Thoracic aorta (tissue), 2 donors: ENCODE results near the gene TEX2. TPM values are rescaled to one million over a fixed set of nuclear protein-coding genes. Genes with fewer than 3 reads are reported as not detected.

ENCODE experiments used
- ATAC-seq: fragments of 150-250 bp; one replicate; pipeline ENCODE4 v1.8.0; 2017; ENCODE audit warnings: low read depth; ENCODE audit not compliant: insufficient number of reproducible peaks, low FRiP score
- DNase-seq: peaks from one replicate; pipeline ENCODE4 v3.0.0-alpha.2; 2020; ENCODE audit warnings: low spot score
- H3K27ac ChIP-seq, 2 donors: fragments of 200-600 bp; sonication (generic); 1 replicate in 1 of 2; 2 replicates in 1 of 2; pipeline ENCODE4 v1.5.1; 2016; ENCODE audit warnings: mild to moderate bottlenecking in 2 of 2, moderate library complexity in 2 of 2
- H3K27me3 ChIP-seq: fragments of 200-600 bp; sonication (generic); replicated peaks from 2 replicates; pipeline ENCODE4 v1.6.0; 2016; ENCODE audit warnings: mild to moderate bottlenecking; ENCODE audit not compliant: insufficient read depth
- H3K36me3 ChIP-seq: fragments of 200-600 bp; sonication (generic); one replicate; pipeline ENCODE4 v1.5.1; 2016
- H3K4me1 ChIP-seq, 2 donors: fragments of 200-600 bp; sonication (generic); 1 replicate in 1 of 2; 2 replicates in 1 of 2; pipeline versions ENCODE4 v1.5.1 to v1.6.0; 2016; ENCODE audit warnings: low read depth in 2 of 2, mild to moderate bottlenecking in 1 of 2; ENCODE audit not compliant: control insufficient read depth in 1 of 2
- H3K4me3 ChIP-seq: fragments of 200-600 bp; sonication (generic); 2 replicates; pipeline ENCODE4 v1.5.1; 2016; ENCODE audit warnings: mild to moderate bottlenecking
- H3K9me3 ChIP-seq: fragments of 200-600 bp; sonication (generic); 2 replicates; pipeline ENCODE4 v1.5.1; 2016
- total RNA-seq, 2 donors: library from RNA; depleted of rRNA; stranded (reverse); fragments of >200 nt; gene quantifications; one replicate each; pipeline versions ENCODE4 v1.1.0 to v1.2.3, GENCODE V29; 2016
- TF ChIP-seq, protein P1 (sequence below): fragments of 200-600 bp; sonication (generic); IDR thresholded peaks from one replicate; pipeline ENCODE4 v1.5.1; 2019; ENCODE audit warnings: antibody characterized with exemption

Gene TEX2
- total RNA-seq, 2 donors from 2014 or later: 27.5 to 70.7 TPM

DNA sequence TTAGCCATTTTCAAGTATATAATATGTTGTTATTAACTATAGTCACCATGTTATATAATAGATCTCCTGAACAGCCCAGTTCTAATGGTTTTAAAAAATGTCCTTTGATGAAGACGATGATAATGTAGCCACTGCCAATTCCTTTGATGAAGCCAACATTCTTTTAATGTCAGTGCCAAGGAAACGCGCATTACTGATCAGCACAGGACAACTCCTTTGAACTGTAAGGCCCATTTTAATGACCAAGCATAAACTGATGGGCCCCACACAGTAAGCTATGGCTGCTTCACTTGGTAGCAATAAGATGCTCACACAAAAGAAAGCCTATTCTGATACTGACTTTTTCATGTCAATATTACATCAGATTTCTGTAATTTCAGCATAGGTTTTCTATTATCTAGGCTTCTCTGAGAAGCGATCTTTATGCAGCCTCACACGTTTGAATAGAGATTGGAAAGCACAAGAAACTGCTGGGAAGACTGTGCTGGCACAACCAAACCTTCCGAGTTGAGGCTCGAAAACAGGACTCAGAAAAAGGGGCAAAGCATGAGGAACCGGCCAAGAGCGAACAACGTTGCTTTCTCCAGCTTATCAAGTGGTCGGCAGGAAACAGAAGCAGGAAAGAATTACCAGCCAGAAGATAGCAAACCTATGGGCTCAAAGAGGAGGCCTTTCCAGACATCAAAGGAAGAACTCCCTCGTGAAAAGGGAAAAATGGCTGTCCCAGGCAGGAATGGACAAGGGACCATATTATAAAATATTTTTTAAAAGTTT is 152.5 kb downstream of the TEX2 start:
- Histone ChIP-seq H3K36me3 (no peaks in the 10 kb centered on the region), H3K9me3 (no peaks in the 10 kb centered on the region), H3K4me1 (peaks cover 4 to 27% of the 10 kb centered on the region in 2 donors), H3K27me3 (no peaks in the 10 kb centered on the region), H3K4me3 (no peak overlapping the region), H3K27ac (no peak overlapping the region)
- TF ChIP-seq, protein P1, sequence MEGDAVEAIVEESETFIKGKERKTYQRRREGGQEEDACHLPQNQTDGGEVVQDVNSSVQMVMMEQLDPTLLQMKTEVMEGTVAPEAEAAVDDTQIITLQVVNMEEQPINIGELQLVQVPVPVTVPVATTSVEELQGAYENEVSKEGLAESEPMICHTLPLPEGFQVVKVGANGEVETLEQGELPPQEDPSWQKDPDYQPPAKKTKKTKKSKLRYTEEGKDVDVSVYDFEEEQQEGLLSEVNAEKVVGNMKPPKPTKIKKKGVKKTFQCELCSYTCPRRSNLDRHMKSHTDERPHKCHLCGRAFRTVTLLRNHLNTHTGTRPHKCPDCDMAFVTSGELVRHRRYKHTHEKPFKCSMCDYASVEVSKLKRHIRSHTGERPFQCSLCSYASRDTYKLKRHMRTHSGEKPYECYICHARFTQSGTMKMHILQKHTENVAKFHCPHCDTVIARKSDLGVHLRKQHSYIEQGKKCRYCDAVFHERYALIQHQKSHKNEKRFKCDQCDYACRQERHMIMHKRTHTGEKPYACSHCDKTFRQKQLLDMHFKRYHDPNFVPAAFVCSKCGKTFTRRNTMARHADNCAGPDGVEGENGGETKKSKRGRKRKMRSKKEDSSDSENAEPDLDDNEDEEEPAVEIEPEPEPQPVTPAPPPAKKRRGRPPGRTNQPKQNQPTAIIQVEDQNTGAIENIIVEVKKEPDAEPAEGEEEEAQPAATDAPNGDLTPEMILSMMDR: no peak
- DNase-seq: no peak
- no peak for ATAC-seq

DNA sequence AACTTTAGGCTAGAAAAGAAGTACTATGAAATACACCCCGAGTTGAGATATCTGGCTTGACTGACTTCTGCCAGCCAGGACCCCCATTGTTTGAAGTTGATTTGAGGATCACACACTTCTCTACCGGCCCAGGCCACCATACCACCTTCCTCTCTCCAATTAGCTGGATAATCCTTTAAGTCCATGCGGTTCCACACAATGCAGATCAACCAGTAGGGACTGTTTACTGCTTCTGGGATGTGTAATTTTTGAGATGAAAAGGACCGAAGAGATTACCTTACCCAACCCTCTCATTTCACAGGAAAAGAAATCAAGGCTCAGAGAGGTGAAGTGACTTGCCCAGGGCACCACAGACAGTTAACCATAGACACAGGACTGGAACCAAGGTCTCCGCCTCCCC is 153.7 kb downstream of the TEX2 start:
- Histone ChIP-seq H3K27me3 (no peaks in the 10 kb centered on the region), H3K27ac (no peak overlapping the region), H3K4me1 (peaks cover 0 to 20% of the 10 kb centered on the region in 2 donors), H3K9me3 (no peaks in the 10 kb centered on the region), H3K36me3 (no peaks in the 10 kb centered on the region), H3K4me3 (no peak overlapping the region)
- TF ChIP-seq, protein P1: no peak
- DNase-seq (no peak), ATAC-seq (no peak)

DNA sequence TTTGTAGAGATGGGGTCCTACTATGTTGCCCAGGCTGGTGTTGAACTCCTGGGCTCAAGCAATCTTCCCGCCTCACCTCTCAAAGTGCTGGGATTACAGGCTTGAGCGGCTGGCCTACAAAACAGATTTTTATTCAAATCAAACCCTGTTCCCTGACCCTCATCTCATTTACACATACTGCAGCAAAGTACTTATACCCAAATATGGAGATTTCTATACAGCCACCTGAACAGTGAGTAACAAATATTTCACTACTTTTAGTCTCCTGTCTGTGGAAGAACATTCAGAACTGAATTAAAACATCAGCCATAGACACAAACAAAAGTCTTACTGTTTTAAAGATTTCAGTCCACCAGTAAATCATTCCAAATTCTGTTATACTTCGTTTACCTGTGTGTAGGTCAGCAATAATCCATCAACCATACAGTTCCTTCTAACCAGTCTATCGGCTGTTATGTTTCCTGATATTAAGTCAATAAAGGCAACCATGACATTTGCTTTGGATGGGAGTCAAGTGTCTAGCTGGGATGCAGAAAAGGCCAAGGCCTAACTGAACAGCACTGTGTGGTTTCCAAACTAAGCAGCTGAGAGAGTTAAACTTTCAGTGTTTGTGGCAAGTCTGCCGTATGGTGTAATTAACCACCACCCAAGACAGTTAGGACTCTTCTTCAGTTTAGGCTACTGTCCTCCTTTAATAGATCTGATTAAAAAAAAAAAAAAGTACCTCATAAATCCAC is 155.4 kb downstream of the TEX2 start:
- no peak for ATAC-seq

DNA sequence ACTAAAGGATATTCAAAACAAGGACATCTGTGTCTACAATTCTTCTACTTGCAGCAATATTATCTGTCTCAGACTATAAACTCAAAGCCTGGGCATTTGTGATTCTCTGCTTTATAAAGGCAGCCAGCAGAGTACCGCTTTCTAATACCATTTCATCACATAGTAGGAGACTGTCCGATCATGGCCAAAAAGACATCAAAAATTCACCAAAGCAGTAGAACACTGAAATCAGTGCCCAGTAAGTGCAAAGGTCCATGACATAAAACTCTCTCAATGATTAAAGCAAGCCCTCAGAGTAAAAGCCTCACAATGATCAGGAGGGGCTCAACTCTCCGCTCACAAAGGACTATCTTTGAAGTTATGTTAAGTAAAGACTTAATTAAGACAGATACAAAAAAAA is 156.1 kb downstream of the TEX2 start:
- H3K36me3 ChIP-seq: no peaks in the 10 kb centered on the region
- DNase-seq: no peak
- peaks cover 0 to 20% of the 10 kb centered on the region in 2 donors for H3K4me1 ChIP-seq
- no peak for ATAC-seq
- H3K9me3 ChIP-seq: no peaks in the 10 kb centered on the region
- H3K27ac ChIP-seq: no peak overlapping the region
- no peak overlapping the region for H3K4me3 ChIP-seq
- TF ChIP-seq, protein P1: no peak
- no peaks in the 10 kb centered on the region for H3K27me3 ChIP-seq

More for the DNA sequence above, 155.4 kb downstream of the TEX2 start:
- no peaks in the 10 kb centered on the region for H3K9me3 ChIP-seq
- H3K4me1 ChIP-seq: peaks cover 0 to 20% of the 10 kb centered on the region in 2 donors
- no peaks in the 10 kb centered on the region for H3K27me3 ChIP-seq
- TF ChIP-seq, protein P1: no peak
- H3K27ac ChIP-seq: no peak overlapping the region
- H3K36me3 ChIP-seq: no peaks in the 10 kb centered on the region
- H3K4me3 ChIP-seq: no peak overlapping the region
- no peak for DNase-seq
